Right lobe of liver (tissue), 4 donors: ENCODE data around the gene TLCD4.

Source experiments
- CTCF ChIP-seq, 4 donors: fragments of 200-600 bp in 3 of 4; fragments of 450-650 bp in 1 of 4; IDR thresholded peaks; one replicate each; pipeline versions ENCODE4 v1.5.1 to v1.8.0; 2016 to 2022; ENCODE audit warnings: antibody characterized with exemption in 4 of 4, mild to moderate bottlenecking in 2 of 4
- POLR2A ChIP-seq: fragments of 450-650 bp; IDR thresholded peaks from one replicate; pipeline ENCODE4 v1.6.1; 2017; ENCODE audit warnings: antibody characterized with exemption, mild to moderate bottlenecking
- donor health status: DM: no; HTN: no; CAD: no.
- donor health status: DM: no; HTN: no; CAD: no.
- donor health status: DM: no; HTN: yes; CAD: no.

GRCh38 chr1:95145493-95145892 lies 28.3 kb downstream of the TLCD4 start:
- TF ChIP-seq CTCF (IDR thresholded peaks at IDR 0.05) (no peak), POLR2A (no peak)
